Measurements from ENCODE around the gene FCRL5. TPM values are rescaled to one million over a fixed set of nuclear protein-coding genes. Genes with fewer than 3 reads are reported as not detected.
"Not testable (repeated sequence)": the region's sequence is repeated elsewhere in the genome, so short reads cannot be mapped to it uniquely, and the experiment has no call there.

FCRL5 gene
- total RNA-seq, 1 donor from 2014 or later = 1.2 TPM

GRCh38 chr1:157487504-157487903 is 64.8 kb downstream of the FCRL5 start:
- no peaks in the 10 kb centered on the region for H3K9me3 ChIP-seq
- no peaks in the 10 kb centered on the region for H3K4me1 ChIP-seq
- peaks cover 4% of the 10 kb centered on the region for H3K27me3 ChIP-seq (ENCODE audit: low read depth)
- no peak overlapping the region for H3K27ac ChIP-seq
- ATAC-seq (no peak), DNase-seq (no peak)
- intact Hi-C loops (cut with DNase I) = no loop called here
- H3K4me3 ChIP-seq = no peak overlapping the region
- H3K36me3 ChIP-seq = no peaks in the 10 kb centered on the region
- no peak for TF ChIP-seq CTCF (IDR thresholded peaks at IDR 0.05)

GRCh38 chr1:157487096-157487495 is 65.2 kb downstream of the FCRL5 start:
- no peak for TF ChIP-seq CTCF (IDR thresholded peaks at IDR 0.05)
- H3K4me1 ChIP-seq = no peaks in the 10 kb centered on the region
- no peaks in the 10 kb centered on the region for H3K27me3 ChIP-seq (ENCODE audit: low read depth)
- DNase-seq (no peak), ATAC-seq (no peak)
- intact Hi-C loops (cut with DNase I) = no loop called here
- no peaks in the 10 kb centered on the region for H3K36me3 ChIP-seq
- no peak overlapping the region for H3K27ac ChIP-seq
- H3K4me3 ChIP-seq = no peak overlapping the region
- no peaks in the 10 kb centered on the region for H3K9me3 ChIP-seq

GRCh38 chr1:157486400-157486799 is 65.9 kb downstream of the FCRL5 start:
- H3K27ac ChIP-seq; H3K4me1 ChIP-seq; H3K27me3 ChIP-seq (ENCODE audit: low read depth); H3K4me3 ChIP-seq; intact Hi-C loops (cut with DNase I); ATAC-seq; H3K9me3 ChIP-seq; DNase-seq; H3K36me3 ChIP-seq: not testable (repeated sequence)

GRCh38 chr1:157485793-157486192 is 66.5 kb downstream of the FCRL5 start:
- Histone ChIP-seq H3K36me3 (no peaks in the 10 kb centered on the region), H3K27me3 (ENCODE audit: low read depth) (no peaks in the 10 kb centered on the region), H3K4me3 (no peak overlapping the region), H3K4me1 (no peaks in the 10 kb centered on the region), H3K27ac (no peak overlapping the region), H3K9me3 (no peaks in the 10 kb centered on the region)
- intact Hi-C loops (cut with DNase I) = no loop called here
- ATAC-seq (no peak), DNase-seq (no peak)
- TF ChIP-seq CTCF (IDR thresholded peaks at IDR 0.05) = no peak

- Histone ChIP-seq H3K4me1 (no peaks in the 10 kb centered on the region), H3K4me3 (no peak overlapping the region), H3K27ac (no peak overlapping the region), H3K36me3 (no peaks in the 10 kb centered on the region), H3K27me3 (ENCODE audit: low read depth) (no peaks in the 10 kb centered on the region), H3K9me3 (no peaks in the 10 kb centered on the region)
- ATAC-seq (no peak), DNase-seq (no peak)
- TF ChIP-seq CTCF (IDR thresholded peaks at IDR 0.05) = no peak
- intact Hi-C loops (cut with DNase I) = no loop called here
These were observed 67.7 kb downstream of the FCRL5 start for GRCh38 chr1:157484573-157484972.

- DNase-seq (no peak), ATAC-seq (no peak)
- Histone ChIP-seq H3K36me3 (no peaks in the 10 kb centered on the region), H3K9me3 (no peaks in the 10 kb centered on the region), H3K4me1 (no peaks in the 10 kb centered on the region), H3K27ac (no peak overlapping the region), H3K4me3 (no peak overlapping the region), H3K27me3 (ENCODE audit: low read depth) (no peaks in the 10 kb centered on the region)
- intact Hi-C loops (cut with DNase I) = no loop called here
- TF ChIP-seq CTCF (IDR thresholded peaks at IDR 0.05) = no peak
These were observed 68.7 kb downstream of the FCRL5 start for GRCh38 chr1:157483635-157484034.

Data from lower lobe of right lung (tissue), 2 donors.